Measurements from ENCODE around the gene TUBG1.

Gene TUBG1

GRCh38 chr17:42609182-42609813 is at the start of gene TUBG1, which contains the start of gene RETREG3:
Gene TUBG1 (plus strand): TSS chr17:42609683. CDS start chr17:42609738, 55 bp downstream.
Gene RETREG3 (minus strand): TSS chr17:42609374. CDS start chr17:42609324, 50 bp downstream.
- peak; percentile 100 for DNase-seq (ENCODE audit: low read depth, low spot score)

DNA sequence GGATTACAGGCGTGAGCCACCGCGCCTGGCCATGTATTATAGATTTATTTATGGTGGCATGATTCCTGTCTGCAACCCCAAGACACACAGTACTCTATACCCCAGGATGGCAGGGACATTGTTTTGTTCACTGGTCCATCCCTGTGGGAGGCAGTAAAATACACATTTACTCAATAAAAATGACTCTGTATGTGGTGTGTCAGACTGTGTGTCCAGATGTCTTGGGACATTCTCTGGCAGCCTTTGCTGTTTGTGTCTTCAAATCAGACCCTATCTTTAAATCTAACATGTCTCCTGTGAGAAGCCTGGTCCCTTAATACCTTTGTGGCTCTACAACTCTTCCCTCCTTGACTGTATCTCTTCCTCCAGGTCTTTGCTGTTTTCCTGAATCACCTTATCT is 49.2 kb upstream of the TUBG1 start:
- DNase-seq (ENCODE audit: low read depth, low spot score) = no peak

DNA sequence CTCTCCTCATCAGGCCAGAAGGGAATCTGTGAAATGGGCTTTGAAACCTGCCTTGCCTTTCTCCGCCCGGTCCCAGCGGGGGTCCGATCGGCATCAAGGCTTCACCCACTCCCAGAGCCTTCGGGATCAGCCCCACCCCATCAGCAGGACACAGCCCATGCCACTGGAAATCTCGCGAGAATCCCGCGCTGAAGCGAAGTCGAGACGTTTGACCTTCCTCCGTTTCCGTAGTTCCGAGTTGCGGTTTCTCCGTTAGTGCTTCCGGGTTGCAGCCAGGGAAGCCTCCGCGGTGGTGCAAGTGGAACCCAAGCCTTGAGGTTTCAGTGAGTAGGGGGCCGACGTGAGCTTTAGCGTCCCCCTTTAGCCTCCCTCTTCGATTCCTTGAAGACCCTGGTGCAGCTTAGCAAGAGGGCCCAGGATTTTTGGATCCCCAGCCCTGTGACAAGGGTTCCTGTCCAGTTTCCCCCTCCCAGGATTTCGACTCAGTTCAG is 47.5 kb upstream of the TUBG1 start, which contains the start of gene COASY:
Gene COASY (plus strand): TSS at position 252 of the 491 bp plus-strand sequence. CDS start 475 bp downstream, outside the sequence.
- peak; percentile 96 for DNase-seq (ENCODE audit: low read depth, low spot score)

GRCh38 chr17:42562388-42563142 is 46.9 kb upstream of the TUBG1 start:
- no peak for DNase-seq (ENCODE audit: low read depth, low spot score)

GRCh38 chr17:42563143-42563509 is 46.4 kb upstream of the TUBG1 start:
- no peak for DNase-seq (ENCODE audit: low read depth, low spot score)

DNA sequence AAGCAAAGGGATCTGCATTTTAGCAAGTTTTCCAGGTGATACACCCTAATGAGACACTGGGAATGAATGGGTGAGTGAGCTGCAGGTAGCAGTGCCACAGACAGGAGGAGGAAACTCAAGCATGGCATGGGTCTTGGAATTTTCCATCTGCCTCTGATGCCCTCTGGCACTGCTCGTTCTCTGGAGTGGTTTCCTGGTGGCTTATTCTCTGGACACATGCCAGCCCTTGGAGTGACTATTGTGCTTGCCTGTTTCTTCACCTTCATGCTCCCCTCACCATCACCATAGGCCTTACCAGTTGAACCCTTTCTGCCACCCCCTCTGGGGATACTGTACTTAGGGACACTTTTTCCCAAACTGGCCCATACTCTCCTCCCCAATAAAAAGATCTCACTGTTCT is 45.9 kb upstream of the TUBG1 start:
- DNase-seq (ENCODE audit: low read depth, low spot score) = no peak

GRCh38 chr17:42563950-42564349 is 45.5 kb upstream of the TUBG1 start:
- DNase-seq (ENCODE audit: low read depth, low spot score) = no peak

DNA sequence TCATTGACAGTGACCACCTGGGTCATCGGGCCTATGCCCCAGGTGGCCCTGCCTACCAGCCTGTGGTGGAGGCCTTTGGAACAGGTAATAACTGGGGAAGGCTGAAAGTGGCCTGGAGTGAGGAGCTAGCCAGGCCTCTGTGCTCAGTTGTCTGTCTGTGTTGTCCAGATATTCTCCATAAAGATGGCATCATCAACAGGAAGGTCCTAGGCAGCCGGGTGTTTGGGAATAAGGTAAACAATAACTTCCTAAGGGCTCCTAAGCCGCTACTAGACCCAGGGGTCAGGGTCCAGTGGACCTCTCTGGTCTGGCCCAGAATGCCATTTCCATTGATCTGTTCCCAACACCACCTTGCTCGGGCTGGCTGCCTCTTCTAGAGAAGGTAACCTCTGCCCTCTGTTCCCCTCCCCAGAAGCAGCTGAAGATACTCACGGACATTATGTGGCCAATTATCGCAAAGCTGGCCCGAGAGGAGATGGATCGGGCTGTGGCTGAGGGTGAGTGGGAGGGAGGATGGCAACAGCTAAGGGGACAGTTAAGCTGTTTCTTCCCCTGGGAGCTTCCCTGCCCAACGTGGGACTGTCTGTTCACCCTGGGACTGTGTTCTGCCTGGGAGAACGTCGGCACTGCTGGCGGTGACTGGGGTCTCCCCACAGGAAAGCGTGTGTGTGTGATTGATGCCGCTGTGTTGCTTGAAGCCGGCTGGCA is 44.5 kb upstream of the TUBG1 start:
- no peak for DNase-seq (ENCODE audit: low read depth, low spot score)

DNA sequence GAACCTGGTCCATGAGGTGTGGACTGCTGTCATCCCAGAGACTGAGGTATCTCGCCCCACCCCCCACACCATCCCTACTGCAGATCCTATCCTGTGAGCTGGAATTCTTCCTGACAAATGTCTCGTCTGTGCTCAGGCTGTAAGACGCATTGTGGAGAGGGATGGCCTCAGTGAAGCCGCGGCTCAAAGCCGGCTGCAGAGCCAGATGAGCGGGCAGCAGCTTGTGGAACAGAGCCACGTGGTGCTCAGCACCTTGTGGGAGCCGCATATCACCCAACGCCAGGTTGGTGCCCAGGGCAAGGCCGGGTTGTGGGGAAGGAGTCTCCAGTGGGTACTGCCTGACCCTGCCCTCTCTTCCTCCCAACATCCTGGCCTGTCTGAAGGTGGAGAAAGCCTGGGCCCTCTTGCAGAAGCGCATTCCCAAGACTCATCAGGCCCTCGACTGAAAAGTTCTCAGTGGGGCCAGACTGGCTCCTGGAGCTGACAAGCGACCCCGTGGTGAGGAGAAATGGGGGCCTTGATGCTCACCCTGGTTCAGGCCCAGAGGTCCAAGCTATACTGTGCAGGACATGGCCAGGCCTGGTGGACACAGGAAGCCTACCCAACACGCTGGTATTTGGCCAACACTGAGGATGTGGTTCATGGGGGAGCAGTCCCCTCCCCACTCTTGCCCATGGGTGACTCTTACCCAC is 43.8 kb upstream of the TUBG1 start:
- DNase-seq (ENCODE audit: low read depth, low spot score) = no peak

- DNase-seq (ENCODE audit: low read depth, low spot score) = no peak
Measured at GRCh38 chr17:42566215-42566882, 43.1 kb upstream of the TUBG1 start.

DNA sequence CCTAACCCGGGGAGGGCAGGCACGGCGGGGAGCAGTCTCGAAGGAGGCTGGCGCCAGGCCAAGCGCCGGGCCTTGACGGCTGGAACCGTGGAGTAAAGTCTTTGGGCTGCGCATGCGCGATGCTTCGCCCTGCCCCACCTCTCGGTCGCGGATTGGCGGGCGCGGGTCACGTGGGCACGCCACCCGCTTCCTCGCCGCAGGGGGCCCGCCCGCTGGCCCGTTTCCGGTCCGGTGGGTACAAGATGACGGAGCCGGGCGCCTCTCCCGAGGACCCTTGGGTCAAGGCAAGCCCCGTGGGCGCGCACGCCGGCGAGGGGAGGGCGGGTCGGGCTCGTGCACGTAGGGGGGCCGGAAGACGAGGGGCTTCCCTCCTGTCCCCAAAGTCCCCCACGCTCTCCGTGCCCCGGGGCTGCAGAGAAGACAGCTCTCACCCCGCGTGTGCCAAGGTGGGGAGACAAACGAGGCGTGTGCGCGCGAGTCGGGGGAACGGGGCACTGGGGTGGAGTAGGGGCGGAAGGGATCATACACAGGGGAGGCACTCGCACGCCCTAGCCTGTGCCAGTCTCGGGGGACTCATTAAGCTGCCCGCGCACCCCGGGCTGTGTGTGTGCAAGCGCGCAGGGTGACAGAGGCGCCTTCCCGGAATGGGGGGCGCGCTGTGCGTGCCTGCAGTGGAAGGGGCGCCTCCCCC is 42.5 kb upstream of the TUBG1 start, which contains the start of gene MLX:
Gene MLX (plus strand): TSS at position 218 of the 691 bp plus-strand sequence. CDS start 25 bp downstream, at position 243.
- DNase-seq (ENCODE audit: low read depth, low spot score) = peak; percentile 92

DNA sequence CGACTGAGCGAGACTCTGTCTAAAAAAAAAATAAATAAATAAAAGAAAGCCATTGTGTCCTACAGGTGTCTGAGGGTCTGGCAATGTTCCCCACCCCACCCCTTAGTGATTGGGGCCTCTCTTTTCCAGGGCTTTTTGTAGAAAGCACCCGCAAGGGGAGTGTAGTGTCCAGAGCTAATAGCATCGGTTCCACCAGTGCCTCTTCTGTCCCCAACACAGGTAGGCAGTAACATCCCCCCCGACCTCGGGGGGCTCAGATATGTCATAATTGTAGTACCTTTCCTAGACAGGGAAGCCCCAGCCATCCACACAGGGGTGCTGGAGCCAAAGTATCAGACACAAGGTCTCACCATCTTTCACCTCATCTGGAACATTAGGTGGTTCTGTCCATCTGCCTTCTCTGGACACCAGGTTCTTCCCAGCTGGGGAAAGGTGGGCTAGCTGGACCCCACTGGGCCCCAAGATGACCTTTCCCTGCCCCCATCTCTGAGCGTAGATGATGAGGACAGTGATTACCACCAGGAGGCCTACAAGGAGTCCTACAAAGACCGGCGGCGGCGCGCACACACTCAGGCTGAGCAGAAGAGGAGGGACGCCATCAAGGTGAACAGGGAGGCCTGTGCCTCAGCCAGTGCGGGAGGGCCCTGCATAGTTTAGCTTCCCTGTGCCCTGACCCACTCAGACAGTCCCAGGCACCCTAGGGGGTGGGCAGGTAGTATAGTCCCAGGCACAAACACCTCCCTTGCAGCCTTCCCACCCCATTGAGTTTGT is 41.0 kb upstream of the TUBG1 start:
- no peak for DNase-seq (ENCODE audit: low read depth, low spot score)

- no peak for DNase-seq (ENCODE audit: low read depth, low spot score)
Measured at GRCh38 chr17:42571435-42572225, 37.9 kb upstream of the TUBG1 start.

DNA sequence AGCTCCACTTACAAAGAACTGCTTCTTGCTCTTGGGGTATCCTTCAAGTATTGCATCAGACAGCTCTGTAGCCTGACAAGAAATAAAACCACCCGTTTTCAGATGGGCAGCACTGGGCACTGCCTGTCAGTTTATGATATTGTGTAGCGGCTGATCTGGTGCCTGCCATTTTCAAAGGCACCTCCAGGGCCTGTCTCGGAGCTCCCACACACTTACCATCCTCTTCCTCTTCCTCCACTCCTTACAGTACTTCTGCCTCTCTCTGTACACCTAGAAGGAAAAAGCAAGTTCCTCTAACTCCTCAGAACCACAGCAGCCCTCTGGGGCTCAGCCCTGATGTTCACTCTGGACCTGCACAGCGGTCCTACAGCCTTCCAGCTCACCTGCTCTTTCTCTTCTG is 36.4 kb upstream of the TUBG1 start:
- DNase-seq (ENCODE audit: low read depth, low spot score) = no peak

- DNase-seq (ENCODE audit: low read depth, low spot score) = no peak
Measured at GRCh38 chr17:42574463-42574862, 35.0 kb upstream of the TUBG1 start.

DNA sequence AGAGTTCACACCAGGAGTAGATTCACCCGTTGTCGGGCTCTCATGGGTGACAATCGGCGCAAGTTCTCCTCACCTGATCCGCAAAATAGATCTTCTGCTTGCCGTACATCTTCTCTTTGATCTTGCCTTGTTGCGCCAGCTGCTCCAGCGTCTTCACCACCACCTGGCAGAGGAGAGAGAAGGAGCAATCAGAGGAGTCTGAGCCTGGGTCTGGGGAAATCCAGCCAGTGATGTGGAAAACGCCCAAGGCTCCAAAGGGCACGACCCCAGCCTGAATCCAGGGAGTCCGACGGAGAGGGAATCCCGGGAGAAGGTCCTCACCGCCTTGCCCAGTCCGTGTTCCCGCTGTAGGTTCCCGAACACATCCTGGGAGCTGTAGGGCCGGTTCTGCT is 32.3 kb upstream of the TUBG1 start:
- no peak for DNase-seq (ENCODE audit: low read depth, low spot score)

DNA sequence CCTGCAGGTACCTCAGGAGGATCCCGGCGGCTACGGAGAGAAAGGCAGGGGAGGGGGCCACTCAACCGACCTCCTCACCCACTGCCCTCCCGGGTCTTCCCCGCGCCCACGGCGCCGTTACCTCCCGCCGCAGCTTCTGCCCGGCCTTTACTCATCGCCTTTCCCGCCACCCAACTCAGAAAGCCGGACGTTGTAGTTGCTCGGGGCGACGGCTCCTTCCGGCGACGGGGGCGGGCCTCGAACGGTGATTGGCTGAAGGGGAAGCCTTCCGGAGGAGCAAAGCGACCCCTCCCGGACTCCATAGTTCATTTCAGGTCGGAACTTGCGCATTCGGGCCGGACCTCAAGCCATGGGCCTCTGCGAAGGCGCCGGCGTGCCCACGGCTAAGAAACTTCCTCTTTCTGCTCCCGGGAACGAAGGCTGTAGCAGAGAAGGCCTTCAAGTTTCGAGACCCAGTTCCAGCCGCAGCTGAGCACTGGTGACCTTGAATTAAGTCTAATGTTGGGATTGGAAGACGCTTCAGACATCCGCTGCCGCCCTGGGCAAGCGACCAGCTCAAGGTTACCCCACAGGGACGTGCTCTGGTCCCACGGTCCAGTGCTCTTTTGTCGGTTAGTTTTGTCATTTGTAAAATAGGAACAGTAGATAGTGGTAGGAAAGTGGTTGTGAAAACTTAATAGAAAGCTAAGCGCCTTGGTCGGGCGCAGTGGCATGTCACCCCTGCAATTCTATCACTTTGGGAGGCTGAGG is 31.8 kb upstream of the TUBG1 start, which contains the start of gene PSMC3IP:
Gene PSMC3IP (minus strand): TSS at position 198 of the 750 bp plus-strand sequence. CDS start 43 bp downstream, at position 155.
- peak; percentile 97 for DNase-seq (ENCODE audit: low read depth, low spot score)

Measured in ELF-1 (cell line).